SH-SY5Y (cell line): Measurements from ENCODE around the gene TIMP1.

ENCODE experiments used
- GATA2 ChIP-seq: IDR thresholded peaks from 2 replicates; pipeline ENCODE4 v1.6.1; 2011; ENCODE audit warnings: mild to moderate bottlenecking, low read depth, low read length
- GATA3 ChIP-seq: IDR thresholded peaks from 2 replicates; pipeline ENCODE4 v1.6.1; 2011; ENCODE audit warnings: low read depth, mild to moderate bottlenecking, low read length, moderate library complexity

DNA sequence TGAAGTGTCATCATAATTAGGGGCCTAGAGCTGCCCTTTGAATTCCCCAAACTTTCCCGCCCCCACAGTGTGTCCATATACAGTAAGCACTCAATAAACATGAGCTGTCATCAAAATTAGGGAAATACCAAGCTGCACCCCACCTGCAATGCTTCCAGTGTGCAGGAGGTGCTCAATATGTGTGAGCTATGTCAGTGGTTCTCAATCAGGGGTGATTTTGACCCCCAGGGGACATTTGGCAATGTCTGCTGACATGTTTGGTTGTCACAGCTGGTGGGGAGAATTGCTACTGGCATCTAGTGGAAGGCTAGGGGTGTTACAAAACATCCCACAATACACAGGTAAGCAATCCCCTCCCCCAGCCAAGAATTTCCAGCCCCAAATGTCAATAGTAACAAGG, 46.7 kb downstream of the TIMP1 start:
- TF ChIP-seq GATA2 (no peak), GATA3 (no peak)
